ENCODE data around the gene PHACTR2.
"Not testable (repeated sequence)": the region's sequence is repeated elsewhere in the genome, so short reads cannot be mapped to it uniquely, and the experiment has no call there.

Gene PHACTR2

DNA sequence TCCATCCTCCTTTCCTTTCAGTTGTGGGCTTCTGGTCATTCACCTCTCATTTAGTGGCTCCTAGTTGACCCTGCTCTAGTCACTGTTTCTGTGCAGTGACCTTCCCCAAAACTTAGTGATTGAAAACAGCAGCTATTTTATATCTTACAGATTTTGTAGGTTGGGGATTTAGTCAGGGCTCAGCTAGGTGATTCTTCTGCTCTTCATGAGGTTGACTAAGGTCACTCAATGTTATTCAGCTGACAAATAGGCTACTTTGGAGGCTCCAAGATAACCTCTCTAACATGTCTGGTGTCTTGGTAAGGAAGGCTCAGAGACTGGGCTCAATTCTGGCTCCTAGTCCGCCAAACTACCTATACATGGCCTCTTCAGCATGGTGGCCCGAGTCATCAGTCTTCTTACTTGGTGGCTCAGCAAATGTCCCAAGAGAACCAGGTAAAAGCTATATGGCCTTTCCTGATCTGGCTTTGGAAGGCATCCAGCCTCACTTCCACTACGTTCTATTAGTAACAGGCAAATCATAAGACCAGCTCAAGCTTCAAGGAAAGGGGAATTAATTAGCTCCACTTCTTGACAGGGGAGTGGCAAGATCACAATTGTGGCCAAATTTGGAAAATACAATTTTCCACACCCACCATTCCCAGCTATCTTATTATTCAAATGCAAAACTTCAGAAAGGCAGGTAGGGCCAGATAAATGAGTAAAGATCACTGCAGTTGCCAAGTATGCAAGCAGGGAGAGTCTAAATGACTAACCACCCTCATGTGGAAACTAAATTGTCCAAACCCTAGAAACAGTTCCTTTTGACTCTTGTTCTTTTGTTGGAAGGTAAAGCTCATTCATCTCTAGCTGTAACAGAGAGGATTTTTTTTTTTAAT, 114.9 kb downstream of the PHACTR2 start:
- DNase-seq (ENCODE audit: low read depth) = no peak
- no peak overlapping the region for H3K4me3 ChIP-seq (ENCODE audit: low read depth, low read length)

DNA sequence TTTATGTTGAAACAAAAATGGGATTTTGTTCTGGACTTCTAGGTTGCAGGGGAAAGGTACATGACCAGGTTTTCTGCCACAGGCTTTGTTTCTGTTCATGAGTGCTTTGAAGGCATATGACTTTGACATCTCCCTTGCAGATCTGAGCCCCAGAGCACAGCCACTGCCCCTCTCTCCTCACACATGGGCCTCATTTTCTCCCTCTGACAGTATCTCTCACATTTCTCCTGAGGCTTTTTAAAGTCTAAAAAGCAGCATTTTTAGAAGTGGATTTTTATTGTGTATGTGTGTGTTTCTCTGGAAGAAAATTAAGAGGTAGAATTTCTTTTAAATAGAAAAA, 115.5 kb downstream of the PHACTR2 start:
- no peak overlapping the region for H3K4me3 ChIP-seq (ENCODE audit: low read depth, low read length)
- no peak for DNase-seq (ENCODE audit: low read depth)

DNA sequence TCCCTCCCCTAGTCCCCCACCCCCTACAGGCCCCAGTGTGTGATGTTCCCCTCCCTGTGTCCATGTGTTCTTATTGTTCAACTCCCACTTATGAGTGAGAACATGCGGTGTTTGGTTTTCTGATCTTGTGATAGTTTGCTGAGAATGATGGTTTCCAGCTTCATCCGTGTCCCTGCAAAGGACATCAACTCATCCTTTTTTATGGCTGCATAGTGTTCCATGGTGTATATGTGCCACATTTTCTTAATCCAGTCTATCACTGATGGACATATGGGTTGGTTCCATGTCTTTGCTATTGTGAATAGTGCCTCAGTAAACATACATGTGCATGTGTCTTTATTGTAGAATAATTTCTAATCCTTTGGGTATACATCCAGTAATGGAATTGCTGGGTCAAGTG, 118.8 kb downstream of the PHACTR2 start:
- not testable (repeated sequence) for H3K4me3 ChIP-seq (ENCODE audit: low read depth, low read length); DNase-seq (ENCODE audit: low read depth)

DNA sequence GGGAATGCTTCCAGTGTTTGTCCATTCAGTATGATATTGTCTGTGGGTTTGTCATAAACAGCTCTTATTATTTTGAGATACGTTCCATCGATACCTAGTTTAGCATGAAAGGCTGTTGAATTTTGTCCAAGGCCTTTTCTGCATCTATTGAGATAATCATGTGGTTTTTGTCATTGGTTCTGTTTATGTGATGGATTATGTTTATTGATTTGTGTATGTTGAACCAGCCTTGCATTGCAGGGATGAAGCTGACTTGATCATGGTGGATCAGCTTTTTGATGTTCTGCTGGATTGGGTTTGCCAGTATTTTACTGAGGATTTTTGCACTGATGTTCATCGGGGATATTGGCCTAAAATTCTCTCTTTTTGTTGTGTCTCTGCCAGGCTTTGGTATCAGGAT, 120.7 kb downstream of the PHACTR2 start:
- DNase-seq (ENCODE audit: low read depth); H3K4me3 ChIP-seq (ENCODE audit: low read depth, low read length): not testable (repeated sequence)

DNA sequence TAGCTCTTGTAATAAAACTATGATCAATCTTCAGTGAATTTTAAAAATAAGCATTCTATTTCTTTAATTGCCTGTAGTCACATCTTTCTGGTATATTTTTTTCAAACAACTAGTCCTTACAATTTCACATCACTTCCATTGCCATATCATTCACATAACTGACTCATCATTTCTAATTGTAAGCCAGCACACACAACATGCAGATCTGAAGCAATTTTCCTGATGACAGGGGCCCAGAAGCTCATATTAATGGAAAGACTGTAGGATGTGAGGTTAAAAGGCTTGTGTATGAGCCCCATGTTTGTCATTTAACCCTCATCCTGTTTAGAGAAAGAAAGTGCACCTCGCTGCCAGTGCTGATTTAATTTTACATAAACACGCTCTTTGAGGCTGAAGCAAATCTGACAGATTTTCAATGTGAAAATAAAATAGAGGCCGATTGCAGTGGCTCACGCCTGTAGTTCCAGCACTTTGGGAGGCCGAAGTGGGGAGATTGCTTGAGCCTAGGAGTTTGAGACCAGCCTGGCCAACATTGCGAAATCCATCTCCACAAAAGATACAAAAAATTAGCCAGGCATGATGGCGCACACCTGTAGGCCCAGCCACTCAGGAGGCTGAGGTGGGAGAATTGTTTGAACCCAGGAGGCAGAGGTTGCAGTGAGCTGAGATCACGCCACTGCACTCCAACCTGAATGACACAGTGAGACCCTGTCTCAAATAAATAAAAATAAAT, 125.2 kb downstream of the PHACTR2 start:
- DNase-seq (ENCODE audit: low read depth) = no peak
- no peak overlapping the region for H3K4me3 ChIP-seq (ENCODE audit: low read depth, low read length)

DNA sequence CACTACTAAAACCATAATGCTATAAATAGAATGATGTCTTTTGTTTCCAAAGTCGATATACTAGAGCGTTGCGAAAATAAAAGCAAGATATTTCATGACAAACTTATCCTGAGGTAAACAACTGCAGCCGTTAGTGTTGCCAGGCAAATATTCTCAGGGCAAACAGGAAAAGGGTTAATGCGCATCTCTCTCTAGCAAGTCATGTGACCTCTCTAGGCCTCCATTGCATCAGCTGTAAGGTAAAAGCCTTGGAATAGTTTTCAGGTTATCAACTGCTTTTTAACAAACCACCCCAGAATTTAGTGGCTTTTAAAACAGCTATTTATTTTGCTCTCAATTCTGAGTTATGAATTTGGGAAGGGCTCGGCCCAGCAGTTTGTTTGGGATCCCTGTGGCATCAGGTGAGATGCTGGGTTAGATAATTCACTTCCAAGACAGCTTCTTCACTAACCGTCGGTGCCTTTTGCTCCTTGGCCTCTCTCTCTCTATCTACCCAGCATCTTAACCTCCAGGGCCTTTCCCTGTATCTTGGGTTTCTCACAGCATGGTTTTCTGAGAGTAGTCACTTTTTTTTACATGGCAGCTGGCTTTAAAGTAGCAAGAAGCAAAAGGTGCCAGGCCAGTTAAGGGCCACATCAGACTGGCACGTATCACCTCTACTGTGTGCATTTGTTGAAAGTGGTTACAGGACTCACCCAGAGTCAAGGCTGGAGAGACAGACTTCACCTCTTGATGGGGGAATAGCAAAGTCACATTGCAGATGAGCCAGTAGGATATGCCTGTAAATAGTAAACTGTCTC, 126.2 kb downstream of the PHACTR2 start:
- H3K4me3 ChIP-seq (ENCODE audit: low read depth, low read length) = no peak overlapping the region
- DNase-seq (ENCODE audit: low read depth) = no peak

DNA sequence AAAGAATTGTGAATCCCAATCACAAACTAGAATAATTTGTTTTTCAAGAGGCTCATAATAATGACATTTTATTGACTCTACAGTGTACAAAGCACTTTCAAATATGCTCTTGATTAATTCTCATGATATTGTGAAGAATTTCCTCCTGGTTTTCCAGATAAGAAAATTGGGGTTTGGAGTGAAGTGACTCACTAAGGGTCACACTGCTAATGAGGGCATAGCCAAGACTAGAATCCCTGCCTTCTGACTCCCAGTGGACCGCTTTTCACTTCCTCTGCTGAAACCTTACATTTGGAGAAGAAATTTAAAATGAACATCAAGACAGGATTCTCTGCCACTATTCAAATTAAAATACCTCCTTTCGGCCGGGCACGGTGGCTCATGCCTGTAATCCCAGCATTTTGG, 127.1 kb downstream of the PHACTR2 start:
- no peak for DNase-seq (ENCODE audit: low read depth)
- no peak overlapping the region for H3K4me3 ChIP-seq (ENCODE audit: low read depth, low read length)

DNA sequence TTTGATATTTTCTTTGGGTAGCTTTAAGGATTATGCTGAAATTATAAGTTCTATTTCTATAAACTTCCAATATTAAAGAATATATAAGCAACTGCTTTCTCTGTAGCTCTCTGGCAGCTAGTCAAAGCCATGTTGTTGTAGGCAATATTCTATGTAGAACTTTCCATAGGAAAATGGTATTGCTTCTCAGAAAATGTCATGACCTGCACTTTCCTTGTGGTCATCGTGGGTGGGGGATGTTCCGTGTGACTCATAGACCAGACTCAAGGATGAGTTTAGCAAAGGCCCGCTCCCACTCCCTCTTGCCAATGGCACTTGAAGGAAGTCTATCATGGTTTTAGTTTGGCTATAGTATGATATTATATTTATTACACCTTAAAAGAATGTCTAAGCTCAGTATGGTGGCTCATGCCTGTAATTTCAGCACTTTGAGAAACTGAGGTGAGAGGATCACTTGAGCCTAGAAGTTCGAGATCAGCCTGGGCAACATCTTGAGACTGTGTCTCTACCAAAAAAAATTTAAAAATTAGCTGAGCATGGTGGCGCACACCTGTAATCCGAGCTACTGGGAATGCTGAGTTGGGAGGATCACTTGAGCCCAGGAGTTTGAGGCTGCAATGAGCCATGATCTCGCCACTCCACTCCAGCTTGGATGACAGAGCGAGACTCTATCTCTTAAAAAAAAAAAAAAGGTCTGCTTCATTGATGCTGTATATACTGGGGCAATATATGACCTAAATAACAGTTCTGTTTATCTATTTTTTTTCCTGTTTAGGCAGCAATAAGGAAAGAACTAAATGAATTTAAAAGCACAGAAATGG, 128.7 kb downstream of the PHACTR2 start:
- H3K4me3 ChIP-seq (ENCODE audit: low read depth, low read length) = no peak overlapping the region
- peak; percentile 71 for DNase-seq (ENCODE audit: low read depth)

DNA sequence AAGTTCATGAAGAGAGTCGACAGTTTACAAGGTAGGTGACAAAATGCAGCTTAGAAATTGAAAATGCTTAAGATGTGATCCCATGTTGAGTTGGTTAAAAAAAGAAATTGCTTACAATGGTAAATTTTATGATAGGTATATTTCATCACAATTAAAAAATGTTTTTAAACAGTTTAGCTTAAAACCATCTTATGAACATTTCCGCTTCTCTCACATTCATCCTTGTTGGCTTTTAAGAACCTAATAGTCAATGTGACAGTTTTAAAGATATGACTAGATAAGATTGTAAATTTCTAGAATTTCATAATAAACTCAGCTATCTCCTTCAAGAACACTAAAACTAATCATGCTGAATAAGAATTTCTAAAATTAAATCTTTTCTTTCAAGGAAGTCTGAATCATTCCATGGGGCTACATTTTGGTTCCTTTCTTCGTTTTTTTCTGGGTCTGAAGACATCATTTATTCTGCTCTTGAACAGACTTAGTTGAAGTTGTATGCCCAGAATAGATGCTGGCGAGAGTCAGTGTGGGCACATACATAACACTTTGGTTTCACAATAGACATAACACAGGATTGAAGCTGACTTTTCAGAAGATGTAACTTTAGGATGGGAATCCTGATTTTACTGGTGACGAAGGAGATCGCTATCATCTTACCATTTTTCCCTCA, 129.5 kb downstream of the PHACTR2 start:
- DNase-seq (ENCODE audit: low read depth) = no peak
- no peak overlapping the region for H3K4me3 ChIP-seq (ENCODE audit: low read depth, low read length)

DNA sequence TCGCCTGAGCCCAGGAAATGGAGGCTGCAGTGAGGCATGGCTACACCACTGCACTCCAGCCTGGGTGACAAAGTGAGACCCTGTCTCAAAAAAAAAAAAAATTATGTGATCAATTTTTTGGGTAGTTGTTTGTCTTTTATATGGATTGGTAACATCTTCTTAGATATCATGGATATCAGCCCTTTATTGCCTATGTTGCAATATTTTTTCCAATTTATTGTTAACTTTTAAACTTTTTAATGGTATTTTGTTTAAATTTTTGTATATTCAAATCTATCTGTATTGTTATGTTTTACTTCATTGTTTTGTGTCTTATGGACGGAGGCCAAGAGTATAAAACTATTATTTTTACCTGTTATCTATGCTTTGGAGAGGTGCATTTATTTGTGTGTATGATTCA, 133.0 kb downstream of the PHACTR2 start:
- no peak overlapping the region for H3K4me3 ChIP-seq (ENCODE audit: low read depth, low read length)
- no peak for DNase-seq (ENCODE audit: low read depth)

DNA sequence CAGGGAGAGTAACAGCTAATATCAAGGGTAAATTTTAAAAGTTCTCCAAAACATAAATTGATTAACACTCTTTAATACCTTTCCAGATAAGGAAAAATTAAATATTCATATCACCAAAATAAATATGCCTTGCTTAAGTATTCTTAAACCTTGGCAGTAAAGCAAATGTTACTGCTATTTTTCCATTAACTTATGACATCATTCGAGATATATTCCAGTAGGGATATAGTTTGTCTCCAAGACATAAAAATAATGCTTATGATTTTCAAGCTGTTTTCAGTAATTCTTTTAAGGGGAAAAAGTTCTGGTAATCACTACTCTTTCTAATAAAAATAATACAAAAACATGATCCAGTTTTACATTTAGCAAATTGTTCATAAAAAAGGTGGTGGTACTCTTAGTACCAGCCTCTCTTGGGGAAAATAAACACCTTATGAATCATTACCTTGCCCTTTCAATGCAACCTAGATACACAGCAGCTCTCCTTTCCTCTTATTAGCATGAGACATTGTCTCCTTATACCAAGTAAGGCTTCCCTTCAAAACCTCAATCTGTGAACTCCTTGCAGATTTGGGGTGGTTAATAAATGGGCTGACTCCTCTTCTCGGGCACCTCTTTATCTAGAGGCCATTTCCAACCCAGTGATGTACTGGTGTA, 133.9 kb downstream of the PHACTR2 start:
- DNase-seq (ENCODE audit: low read depth) = no peak
- H3K4me3 ChIP-seq (ENCODE audit: low read depth, low read length) = no peak overlapping the region

DNA sequence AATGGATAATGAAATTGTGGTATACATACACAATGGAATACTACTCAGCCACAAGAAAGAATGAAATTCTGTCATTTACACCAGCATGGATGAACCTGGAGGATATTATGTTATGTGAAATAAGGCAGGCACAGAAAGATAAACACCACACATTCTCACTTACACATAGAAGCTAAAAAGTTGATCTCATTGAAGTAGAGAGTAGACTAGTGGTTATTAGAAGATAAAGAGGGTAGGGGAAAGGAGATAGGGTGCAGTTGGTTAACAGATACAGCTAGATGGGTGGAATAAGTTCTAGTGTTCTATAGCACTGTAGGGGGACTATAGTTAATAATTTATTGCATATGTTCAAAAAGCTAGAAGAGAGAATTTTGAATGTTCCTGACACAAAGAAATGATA, 139.9 kb downstream of the PHACTR2 start:
- H3K4me3 ChIP-seq (ENCODE audit: low read depth, low read length) = no peak overlapping the region
- no peak for DNase-seq (ENCODE audit: low read depth)

DNA sequence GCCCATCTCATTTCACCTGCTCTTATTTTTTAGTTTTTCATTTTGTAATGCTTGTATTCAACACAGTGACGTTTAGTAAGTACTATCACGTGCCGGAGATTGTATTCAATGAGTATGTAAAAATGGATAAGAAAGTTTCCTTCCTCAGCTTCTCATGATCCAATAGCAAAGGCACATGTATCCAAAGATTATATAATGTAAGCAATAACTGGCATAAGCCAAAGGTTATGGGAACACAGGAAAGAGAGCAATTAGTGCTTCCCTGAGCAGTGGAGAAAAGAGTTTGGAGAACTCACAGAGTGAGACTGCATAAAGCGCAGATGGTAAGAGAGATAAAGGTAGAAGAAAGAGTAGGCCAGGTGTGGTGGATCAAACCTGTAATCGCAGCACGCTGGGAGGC, 143.6 kb downstream of the PHACTR2 start:
- no peak for DNase-seq (ENCODE audit: low read depth)
- H3K4me3 ChIP-seq (ENCODE audit: low read depth, low read length) = no peak overlapping the region

DNA sequence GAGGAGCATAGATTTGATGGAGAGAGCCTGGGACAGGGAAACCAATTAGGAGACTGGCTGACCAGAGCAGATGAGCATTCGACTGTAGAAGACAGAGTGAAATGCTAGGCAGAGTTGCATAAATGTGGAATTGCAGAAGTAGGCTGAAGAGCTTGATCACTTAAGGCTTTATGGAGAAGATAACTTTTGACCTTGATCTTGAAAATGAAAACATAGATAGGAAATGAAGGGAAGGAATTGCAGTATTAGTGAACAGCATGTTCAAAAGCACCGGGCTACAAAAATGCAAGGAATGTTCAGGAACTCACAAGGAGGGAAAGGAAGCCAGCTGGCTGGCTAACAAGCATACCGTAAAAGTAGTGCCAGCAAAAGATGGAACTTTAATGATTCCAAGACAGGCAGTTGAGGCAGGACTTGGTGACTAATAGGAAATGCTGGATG, 144.8 kb downstream of the PHACTR2 start:
- no peak for DNase-seq (ENCODE audit: low read depth)

DNA sequence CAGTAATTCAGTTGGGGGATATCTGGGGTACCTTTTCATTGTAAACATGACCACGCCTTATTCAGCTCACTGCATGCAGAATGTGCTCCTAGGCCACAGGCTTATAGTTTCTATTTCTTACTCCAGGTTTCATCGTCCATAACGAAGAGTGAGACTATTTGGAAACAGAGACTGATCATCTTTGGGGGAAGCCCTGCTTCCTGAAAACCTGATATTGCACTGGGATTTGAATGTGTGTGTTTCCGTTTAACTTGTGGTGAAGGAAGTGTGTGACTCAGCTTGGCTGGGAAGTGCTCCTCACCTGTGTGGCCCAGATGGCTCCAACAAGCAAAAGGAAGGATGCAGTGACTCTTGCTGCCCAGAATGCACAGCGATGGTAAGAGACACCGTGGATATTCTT, 145.8 kb downstream of the PHACTR2 start:
- no peak overlapping the region for H3K4me3 ChIP-seq (ENCODE audit: low read depth, low read length)
- DNase-seq (ENCODE audit: low read depth) = no peak

More for the DNA sequence above, 144.8 kb downstream of the PHACTR2 start:
- no peak overlapping the region for H3K4me3 ChIP-seq (ENCODE audit: low read depth, low read length)

DNA sequence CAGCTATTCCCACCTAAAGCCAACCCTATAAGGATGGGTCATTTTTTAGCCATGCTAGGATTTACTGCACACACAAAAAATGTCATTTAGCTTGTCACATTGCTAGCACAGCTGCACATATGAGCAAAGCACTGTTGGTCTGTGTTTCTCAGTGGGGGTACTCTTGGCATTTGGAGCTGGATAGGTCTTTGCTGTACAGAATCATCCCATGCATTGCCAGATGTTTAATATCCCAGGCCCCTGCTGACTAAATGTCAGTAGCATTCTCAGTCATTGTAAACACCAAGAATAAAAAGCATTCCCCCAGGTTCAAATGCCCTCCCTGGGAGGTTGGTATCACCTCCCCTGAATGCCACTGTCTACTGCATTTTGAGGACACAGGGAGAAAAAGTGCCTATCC, 150.8 kb downstream of the PHACTR2 start:
- no peak overlapping the region for H3K4me3 ChIP-seq (ENCODE audit: low read depth, low read length)
- no peak for DNase-seq (ENCODE audit: low read depth)

DNA sequence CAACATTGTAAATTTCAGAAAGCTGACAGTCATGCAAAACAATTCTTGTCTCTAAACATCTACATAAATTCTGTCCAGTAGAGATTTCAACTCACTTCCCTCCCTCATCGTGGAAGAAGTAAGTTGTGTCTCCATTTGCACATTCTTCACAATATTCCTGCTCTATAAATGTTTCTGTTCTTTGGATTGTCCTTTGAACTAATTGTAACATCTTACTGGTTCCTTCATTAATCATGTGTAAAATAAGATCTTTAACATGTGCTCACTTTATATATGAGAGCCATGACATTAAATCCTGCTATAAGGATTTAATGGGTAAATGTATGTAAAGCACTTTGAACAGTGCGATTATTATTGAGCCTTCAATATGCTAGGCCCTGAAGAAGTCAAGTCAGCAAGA, 158.4 kb downstream of the PHACTR2 start:
- H3K4me3 ChIP-seq (ENCODE audit: low read depth, low read length) = no peak overlapping the region

DNA sequence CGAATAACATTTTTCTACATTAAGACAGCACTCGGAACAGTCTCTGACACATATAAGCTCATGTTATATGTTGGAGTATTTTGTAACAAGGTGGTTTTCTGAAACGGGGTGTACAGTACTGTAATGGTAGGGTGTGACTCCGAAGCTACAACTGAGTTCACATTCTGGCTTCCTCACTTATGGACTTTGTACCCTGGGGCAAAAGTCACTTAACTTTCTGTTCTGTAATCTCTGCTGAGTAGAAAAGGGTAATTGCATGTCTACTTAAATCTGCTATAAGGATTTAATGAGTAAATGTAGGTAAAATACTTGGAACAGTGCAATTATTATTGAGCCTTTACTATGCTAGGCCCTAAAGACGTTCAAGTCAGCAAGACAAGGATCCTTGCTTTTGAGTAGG, 160.6 kb downstream of the PHACTR2 start:
- H3K4me3 ChIP-seq (ENCODE audit: low read depth, low read length) = no peak overlapping the region
- DNase-seq (ENCODE audit: low read depth) = no peak

More for the DNA sequence above, 158.4 kb downstream of the PHACTR2 start:
- no peak for DNase-seq (ENCODE audit: low read depth)
